ENCODE measurements around the gene PROK2.

DNA sequence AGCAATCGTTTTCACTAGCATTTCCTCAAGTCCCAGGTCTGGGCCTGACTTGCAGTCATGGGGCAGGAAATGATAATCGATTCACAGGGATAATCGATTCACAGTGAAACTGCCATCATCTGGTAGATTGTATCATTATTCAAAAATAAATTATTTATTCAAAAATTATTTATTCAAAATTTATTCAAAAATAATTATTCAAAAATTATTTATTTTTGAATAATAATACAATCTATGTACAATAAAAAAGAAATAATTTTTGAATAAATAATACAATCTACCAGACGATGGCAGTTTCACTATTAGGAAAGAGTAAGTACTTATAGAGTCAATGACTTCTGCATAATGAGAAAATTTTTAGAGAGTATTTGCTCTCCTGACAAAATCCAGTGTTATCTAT is 28.1 kb upstream of the PROK2 start:
- TF ChIP-seq, protein P1, sequence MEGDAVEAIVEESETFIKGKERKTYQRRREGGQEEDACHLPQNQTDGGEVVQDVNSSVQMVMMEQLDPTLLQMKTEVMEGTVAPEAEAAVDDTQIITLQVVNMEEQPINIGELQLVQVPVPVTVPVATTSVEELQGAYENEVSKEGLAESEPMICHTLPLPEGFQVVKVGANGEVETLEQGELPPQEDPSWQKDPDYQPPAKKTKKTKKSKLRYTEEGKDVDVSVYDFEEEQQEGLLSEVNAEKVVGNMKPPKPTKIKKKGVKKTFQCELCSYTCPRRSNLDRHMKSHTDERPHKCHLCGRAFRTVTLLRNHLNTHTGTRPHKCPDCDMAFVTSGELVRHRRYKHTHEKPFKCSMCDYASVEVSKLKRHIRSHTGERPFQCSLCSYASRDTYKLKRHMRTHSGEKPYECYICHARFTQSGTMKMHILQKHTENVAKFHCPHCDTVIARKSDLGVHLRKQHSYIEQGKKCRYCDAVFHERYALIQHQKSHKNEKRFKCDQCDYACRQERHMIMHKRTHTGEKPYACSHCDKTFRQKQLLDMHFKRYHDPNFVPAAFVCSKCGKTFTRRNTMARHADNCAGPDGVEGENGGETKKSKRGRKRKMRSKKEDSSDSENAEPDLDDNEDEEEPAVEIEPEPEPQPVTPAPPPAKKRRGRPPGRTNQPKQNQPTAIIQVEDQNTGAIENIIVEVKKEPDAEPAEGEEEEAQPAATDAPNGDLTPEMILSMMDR (IDR thresholded peaks at IDR 0.05), result no peak
- TF ChIP-seq POLR2A (IDR thresholded peaks at IDR 0.05; ENCODE audit: low read depth), result no peak
- TF ChIP-seq EP300 (IDR thresholded peaks at IDR 0.05), result no peak
